ENCODE data around the gene IST1.

The IST1 gene

GRCh38 chr16:71929048-71929447 is 33.7 kb downstream of the IST1 start:
- no peaks in the 10 kb centered on the region for H3K9me3 ChIP-seq (ENCODE audit: control insufficient read depth in 2 of 2, low read length in 2 of 2)
- H3K4me1 ChIP-seq (ENCODE audit: control insufficient read depth in 2 of 2, insufficient read depth in 2 of 2, low read length in 2 of 2), result peaks cover 12 to 14% of the 10 kb centered on the region in 2 donors
- no peak overlapping the region for H3K4me3 ChIP-seq (ENCODE audit: low read length in 2 of 2)
- H3K9ac ChIP-seq (ENCODE audit: low read depth in 1 of 2, low read length in 2 of 2), result no peak overlapping the region
- H3K27ac ChIP-seq (ENCODE audit: low read depth in 2 of 2, low read length in 2 of 2), result no peak overlapping the region
- H3K36me3 ChIP-seq (ENCODE audit: control insufficient read depth in 2 of 2, insufficient read depth in 2 of 2, low read length in 2 of 2), result peaks cover 45 to 50% of the 10 kb centered on the region in 2 donors
- H3K27me3 ChIP-seq (ENCODE audit: control insufficient read depth in 2 of 2, insufficient read depth in 2 of 2, low read length in 2 of 2), result no peaks in the 10 kb centered on the region

- no peak overlapping the region for H3K27ac ChIP-seq (ENCODE audit: low read depth in 2 of 2, low read length in 2 of 2)
- no peaks in the 10 kb centered on the region for H3K9me3 ChIP-seq (ENCODE audit: control insufficient read depth in 2 of 2, low read length in 2 of 2)
- no peaks in the 10 kb centered on the region for H3K27me3 ChIP-seq (ENCODE audit: control insufficient read depth in 2 of 2, insufficient read depth in 2 of 2, low read length in 2 of 2)
- H3K4me1 ChIP-seq (ENCODE audit: control insufficient read depth in 2 of 2, insufficient read depth in 2 of 2, low read length in 2 of 2), result peaks cover 12 to 14% of the 10 kb centered on the region in 2 donors
- H3K36me3 ChIP-seq (ENCODE audit: control insufficient read depth in 2 of 2, insufficient read depth in 2 of 2, low read length in 2 of 2), result peaks cover 45 to 49% of the 10 kb centered on the region in 2 donors
- H3K4me3 ChIP-seq (ENCODE audit: low read length in 2 of 2), result no peak overlapping the region
- H3K9ac ChIP-seq (ENCODE audit: low read depth in 1 of 2, low read length in 2 of 2), result no peak overlapping the region
These were observed 34.8 kb downstream of the IST1 start for GRCh38 chr16:71930013-71930563.

DNA sequence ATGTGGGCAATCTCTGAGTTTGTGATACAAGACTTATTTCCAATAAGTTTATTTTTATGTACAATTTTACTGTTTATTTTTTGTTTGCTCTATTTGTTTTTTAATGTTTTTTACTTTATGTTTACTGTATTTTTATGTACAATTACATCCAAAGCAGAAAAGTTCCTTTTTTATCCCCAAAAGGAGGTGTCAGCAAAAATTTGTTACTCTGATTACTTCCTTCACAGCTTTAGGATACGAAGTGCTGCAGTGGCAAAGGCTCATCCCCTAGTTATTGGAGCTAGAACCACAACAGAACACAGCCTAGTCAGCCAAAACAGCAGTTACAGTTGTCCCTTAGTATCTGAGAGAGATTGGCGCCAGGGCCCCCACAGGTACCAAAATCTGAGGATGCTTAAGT is 35.7 kb downstream of the IST1 start:
- peaks cover 42 to 45% of the 10 kb centered on the region in 2 donors for H3K36me3 ChIP-seq (ENCODE audit: control insufficient read depth in 2 of 2, insufficient read depth in 2 of 2, low read length in 2 of 2)
- peaks cover 12 to 14% of the 10 kb centered on the region in 2 donors for H3K4me1 ChIP-seq (ENCODE audit: control insufficient read depth in 2 of 2, insufficient read depth in 2 of 2, low read length in 2 of 2)
- no peak overlapping the region for H3K27ac ChIP-seq (ENCODE audit: low read depth in 2 of 2, low read length in 2 of 2)

GRCh38 chr16:71931599-71931998 is 36.3 kb downstream of the IST1 start:
- Histone ChIP-seq H3K4me3 (ENCODE audit: low read length in 2 of 2) (no peak overlapping the region), H3K36me3 (ENCODE audit: control insufficient read depth in 2 of 2, insufficient read depth in 2 of 2, low read length in 2 of 2) (peaks cover 42% of the 10 kb centered on the region in 2 donors), H3K27ac (ENCODE audit: low read depth in 2 of 2, low read length in 2 of 2) (no peak overlapping the region), H3K4me1 (ENCODE audit: control insufficient read depth in 2 of 2, insufficient read depth in 2 of 2, low read length in 2 of 2) (peaks cover 10 to 14% of the 10 kb centered on the region in 2 donors), H3K9ac (ENCODE audit: low read depth in 1 of 2, low read length in 2 of 2) (no peak overlapping the region), H3K27me3 (ENCODE audit: control insufficient read depth in 2 of 2, insufficient read depth in 2 of 2, low read length in 2 of 2) (no peaks in the 10 kb centered on the region), H3K9me3 (ENCODE audit: control insufficient read depth in 2 of 2, low read length in 2 of 2) (no peaks in the 10 kb centered on the region)

More for the DNA sequence above, 35.7 kb downstream of the IST1 start:
- no peak overlapping the region for H3K4me3 ChIP-seq (ENCODE audit: low read length in 2 of 2)
- no peaks in the 10 kb centered on the region for H3K27me3 ChIP-seq (ENCODE audit: control insufficient read depth in 2 of 2, insufficient read depth in 2 of 2, low read length in 2 of 2)
- no peaks in the 10 kb centered on the region for H3K9me3 ChIP-seq (ENCODE audit: control insufficient read depth in 2 of 2, low read length in 2 of 2)
- no peak overlapping the region for H3K9ac ChIP-seq (ENCODE audit: low read depth in 1 of 2, low read length in 2 of 2)

GRCh38 chr16:71933017-71933416 is 37.7 kb downstream of the IST1 start:
- Histone ChIP-seq H3K4me1 (ENCODE audit: control insufficient read depth in 2 of 2, insufficient read depth in 2 of 2, low read length in 2 of 2) (peaks cover 7% of the 10 kb centered on the region in 2 donors), H3K4me3 (ENCODE audit: low read length in 2 of 2) (no peak overlapping the region), H3K9me3 (ENCODE audit: control insufficient read depth in 2 of 2, low read length in 2 of 2) (no peaks in the 10 kb centered on the region), H3K27ac (ENCODE audit: low read depth in 2 of 2, low read length in 2 of 2) (no peak overlapping the region), H3K9ac (ENCODE audit: low read depth in 1 of 2, low read length in 2 of 2) (no peak overlapping the region), H3K36me3 (ENCODE audit: control insufficient read depth in 2 of 2, insufficient read depth in 2 of 2, low read length in 2 of 2) (peaks cover 30 to 34% of the 10 kb centered on the region in 2 donors), H3K27me3 (ENCODE audit: control insufficient read depth in 2 of 2, insufficient read depth in 2 of 2, low read length in 2 of 2) (no peaks in the 10 kb centered on the region)

- Histone ChIP-seq H3K9me3 (ENCODE audit: control insufficient read depth in 2 of 2, low read length in 2 of 2) (no peaks in the 10 kb centered on the region), H3K27me3 (ENCODE audit: control insufficient read depth in 2 of 2, insufficient read depth in 2 of 2, low read length in 2 of 2) (no peaks in the 10 kb centered on the region), H3K4me3 (ENCODE audit: low read length in 2 of 2) (no peak overlapping the region), H3K9ac (ENCODE audit: low read depth in 1 of 2, low read length in 2 of 2) (no peak overlapping the region), H3K27ac (ENCODE audit: low read depth in 2 of 2, low read length in 2 of 2) (no peak overlapping the region), H3K36me3 (ENCODE audit: control insufficient read depth in 2 of 2, insufficient read depth in 2 of 2, low read length in 2 of 2) (peaks cover 19 to 23% of the 10 kb centered on the region in 2 donors), H3K4me1 (ENCODE audit: control insufficient read depth in 2 of 2, insufficient read depth in 2 of 2, low read length in 2 of 2) (peaks cover 3 to 7% of the 10 kb centered on the region in 2 donors)
These were observed 38.8 kb downstream of the IST1 start for GRCh38 chr16:71933913-71934695.

- Histone ChIP-seq H3K9me3 (ENCODE audit: control insufficient read depth in 2 of 2, low read length in 2 of 2) (no peaks in the 10 kb centered on the region), H3K4me3 (ENCODE audit: low read length in 2 of 2) (no peak overlapping the region), H3K9ac (ENCODE audit: low read depth in 1 of 2, low read length in 2 of 2) (no peak overlapping the region), H3K4me1 (ENCODE audit: control insufficient read depth in 2 of 2, insufficient read depth in 2 of 2, low read length in 2 of 2) (no peaks in the 10 kb centered on the region), H3K36me3 (ENCODE audit: control insufficient read depth in 2 of 2, insufficient read depth in 2 of 2, low read length in 2 of 2) (peaks cover 8 to 12% of the 10 kb centered on the region in 2 donors), H3K27me3 (ENCODE audit: control insufficient read depth in 2 of 2, insufficient read depth in 2 of 2, low read length in 2 of 2) (no peaks in the 10 kb centered on the region), H3K27ac (ENCODE audit: low read depth in 2 of 2, low read length in 2 of 2) (no peak overlapping the region)
These were observed 42.7 kb downstream of the IST1 start for GRCh38 chr16:71937868-71938510.

- Histone ChIP-seq H3K9me3 (ENCODE audit: control insufficient read depth in 2 of 2, low read length in 2 of 2) (no peaks in the 10 kb centered on the region), H3K9ac (ENCODE audit: low read depth in 1 of 2, low read length in 2 of 2) (no peak overlapping the region), H3K27me3 (ENCODE audit: control insufficient read depth in 2 of 2, insufficient read depth in 2 of 2, low read length in 2 of 2) (no peaks in the 10 kb centered on the region), H3K4me3 (ENCODE audit: low read length in 2 of 2) (no peak overlapping the region), H3K36me3 (ENCODE audit: control insufficient read depth in 2 of 2, insufficient read depth in 2 of 2, low read length in 2 of 2) (no peaks in the 10 kb centered on the region), H3K27ac (ENCODE audit: low read depth in 2 of 2, low read length in 2 of 2) (no peak overlapping the region), H3K4me1 (ENCODE audit: control insufficient read depth in 2 of 2, insufficient read depth in 2 of 2, low read length in 2 of 2) (no peaks in the 10 kb centered on the region)
These were observed 48.6 kb downstream of the IST1 start for GRCh38 chr16:71943887-71944286.

- H3K27ac ChIP-seq (ENCODE audit: low read depth in 2 of 2, low read length in 2 of 2), result no peak overlapping the region
- H3K9me3 ChIP-seq (ENCODE audit: control insufficient read depth in 2 of 2, low read length in 2 of 2), result no peaks in the 10 kb centered on the region
- no peaks in the 10 kb centered on the region for H3K4me1 ChIP-seq (ENCODE audit: control insufficient read depth in 2 of 2, insufficient read depth in 2 of 2, low read length in 2 of 2)
- H3K9ac ChIP-seq (ENCODE audit: low read depth in 1 of 2, low read length in 2 of 2), result no peak overlapping the region
- H3K4me3 ChIP-seq (ENCODE audit: low read length in 2 of 2), result no peak overlapping the region
- no peaks in the 10 kb centered on the region for H3K27me3 ChIP-seq (ENCODE audit: control insufficient read depth in 2 of 2, insufficient read depth in 2 of 2, low read length in 2 of 2)
- no peaks in the 10 kb centered on the region for H3K36me3 ChIP-seq (ENCODE audit: control insufficient read depth in 2 of 2, insufficient read depth in 2 of 2, low read length in 2 of 2)
These were observed 50.3 kb downstream of the IST1 start for GRCh38 chr16:71945616-71946015.

- Histone ChIP-seq H3K9me3 (ENCODE audit: control insufficient read depth in 2 of 2, low read length in 2 of 2) (no peaks in the 10 kb centered on the region), H3K36me3 (ENCODE audit: control insufficient read depth in 2 of 2, insufficient read depth in 2 of 2, low read length in 2 of 2) (no peaks in the 10 kb centered on the region), H3K9ac (ENCODE audit: low read depth in 1 of 2, low read length in 2 of 2) (no peak overlapping the region), H3K4me1 (ENCODE audit: control insufficient read depth in 2 of 2, insufficient read depth in 2 of 2, low read length in 2 of 2) (no peaks in the 10 kb centered on the region), H3K27me3 (ENCODE audit: control insufficient read depth in 2 of 2, insufficient read depth in 2 of 2, low read length in 2 of 2) (no peaks in the 10 kb centered on the region), H3K4me3 (ENCODE audit: low read length in 2 of 2) (no peak overlapping the region), H3K27ac (ENCODE audit: low read depth in 2 of 2, low read length in 2 of 2) (no peak overlapping the region)
These were observed 57.5 kb downstream of the IST1 start for GRCh38 chr16:71952825-71953224.

Measured in mucosa of rectum (tissue), 2 donors.